Measurements from ENCODE around the gene P2RY4.
"Not testable (repeated sequence)": the region's sequence is repeated elsewhere in the genome, so short reads cannot be mapped to it uniquely, and the experiment has no call there.

DNA sequence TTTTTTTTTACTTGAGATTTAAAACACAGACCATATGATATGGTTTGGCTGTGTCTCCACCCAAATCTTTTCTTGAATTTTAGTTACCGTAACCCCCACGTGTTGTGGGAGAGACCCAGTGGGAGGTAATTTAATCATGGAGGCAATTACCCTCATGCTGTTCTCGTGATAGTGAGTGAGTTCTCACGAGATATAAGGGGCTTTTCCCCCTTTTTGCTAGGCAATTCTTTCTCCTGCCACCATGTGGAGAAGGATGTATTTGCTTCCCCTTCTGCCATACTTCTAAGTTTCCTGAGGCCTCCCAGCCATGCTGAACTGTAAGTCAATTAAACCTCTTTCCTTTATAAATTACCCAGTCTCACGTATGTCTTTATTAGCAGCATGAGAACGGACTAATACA is 50.4 kb downstream of the P2RY4 start:
- not testable (repeated sequence) for TF ChIP-seq YY1 (IDR thresholded peaks at IDR 0.05; ENCODE audit: insufficient read depth, insufficient read length); ZNF274 (IDR thresholded peaks at IDR 0.05; ENCODE audit: low read depth, low read length)

All from NT2/D1 (cell line).